Smooth muscle cell (in vitro differentiated cells): Measurements from ENCODE around the gene DOCK2. TPM values are rescaled to one million over a fixed set of nuclear protein-coding genes. Genes with fewer than 3 reads are reported as not detected.
A peak's percentile ranks its signal among the peaks of the same experiment; 100 is the strongest.
"Not testable (repeated sequence)": the region's sequence is repeated elsewhere in the genome, so short reads cannot be mapped to it uniquely, and the experiment has no call there.

Experiments used
- DNase-seq: peaks from one replicate; lab custom pipeline; 2025; ENCODE audit not compliant: unreplicated experiment; lab: John Stamatoyannopoulos, UW
- H2AFZ ChIP-seq: fragments of 200-600 bp; sonication (generic); 2 replicates; pipeline ENCODE4 v1.6.0; 2016; ENCODE audit warnings: antibody characterized with exemption, low read depth, mild to moderate bottlenecking
- H3F3A ChIP-seq: fragments of 200-600 bp; sonication (generic); 2 replicates; pipeline ENCODE4 v1.6.0; 2017; ENCODE audit warnings: antibody characterized with exemption, low read depth
- H3K27ac ChIP-seq: fragments of 200-600 bp; sonication (generic); 2 replicates; pipeline ENCODE4 v1.5.1; 2016; ENCODE audit warnings: low read depth, mild to moderate bottlenecking
- H3K27me3 ChIP-seq: fragments of 200-600 bp; sonication (generic); 2 replicates; pipeline ENCODE4 v1.6.1; 2016; ENCODE audit warnings: low read depth, mild to moderate bottlenecking
- H3K36me3 ChIP-seq: fragments of 200-600 bp; sonication (generic); 2 replicates; pipeline ENCODE4 v1.5.1; 2016; ENCODE audit warnings: low read depth
- H3K4me1 ChIP-seq: fragments of 200-600 bp; sonication (generic); 2 replicates; pipeline ENCODE4 v1.5.1; 2016; ENCODE audit warnings: low read depth
- H3K4me2 ChIP-seq: fragments of 200-600 bp; sonication (generic); 2 replicates; pipeline ENCODE4 v1.6.0; 2016; ENCODE audit warnings: mild to moderate bottlenecking
- H3K4me3 ChIP-seq: fragments of 200-600 bp; sonication (generic); 2 replicates; pipeline ENCODE4 v1.5.1; 2016; ENCODE audit warnings: mild to moderate bottlenecking
- H3K79me2 ChIP-seq: fragments of 200-600 bp; sonication (generic); 2 replicates; pipeline ENCODE4 v1.6.0; 2016; ENCODE audit warnings: low read depth, mild to moderate bottlenecking
- H3K9ac ChIP-seq: fragments of 200-600 bp; sonication (generic); 2 replicates; pipeline ENCODE4 v1.6.0; 2016; ENCODE audit warnings: low read depth
- H3K9me3 ChIP-seq: fragments of 200-600 bp; sonication (generic); replicated peaks from 2 replicates; pipeline ENCODE4 v1.5.1; 2016; ENCODE audit warnings: low read depth
- H4K20me1 ChIP-seq: fragments of 200-600 bp; sonication (generic); 2 replicates; pipeline ENCODE4 v1.6.0; 2016; ENCODE audit warnings: low read depth
- whole genome bisulfite sequencing: methylation state at CpG from one replicate; pipeline ENCODE4 v1.1.7; 2016; ENCODE audit warnings: low lambda C conversion rate; 5-methylcytosine and 5-hydroxymethylcytosine counted together
- polyA plus RNA-seq: library from polyadenylated mRNA; unstranded; fragments of >200 nt; fragmentation: Nextera tagmentation; extraction: Ambion mirVana; gene quantifications from 2 replicates; pipeline ENCODE4 v1.2.1, GENCODE V29; 2016
- total RNA-seq: library from RNA; depleted of rRNA; stranded (reverse); fragments of >200 nt; gene quantifications from 2 replicates; pipeline ENCODE4 v1.2.3, GENCODE V29; 2014
- TF ChIP-seq, protein P1 (sequence below): fragments of 200-600 bp; sonication (generic); IDR thresholded peaks from 2 replicates; pipeline ENCODE4 v1.5.1; 2017; ENCODE audit warnings: borderline replicate concordance, mild to moderate bottlenecking, antibody characterized with exemption; ENCODE audit not compliant: insufficient read depth, poor library complexity, severe bottlenecking

DOCK2 gene
- total and polyA plus RNA-seq, 2 experiments from 2014 or later: 0.73 to 3.0 TPM

DNA sequence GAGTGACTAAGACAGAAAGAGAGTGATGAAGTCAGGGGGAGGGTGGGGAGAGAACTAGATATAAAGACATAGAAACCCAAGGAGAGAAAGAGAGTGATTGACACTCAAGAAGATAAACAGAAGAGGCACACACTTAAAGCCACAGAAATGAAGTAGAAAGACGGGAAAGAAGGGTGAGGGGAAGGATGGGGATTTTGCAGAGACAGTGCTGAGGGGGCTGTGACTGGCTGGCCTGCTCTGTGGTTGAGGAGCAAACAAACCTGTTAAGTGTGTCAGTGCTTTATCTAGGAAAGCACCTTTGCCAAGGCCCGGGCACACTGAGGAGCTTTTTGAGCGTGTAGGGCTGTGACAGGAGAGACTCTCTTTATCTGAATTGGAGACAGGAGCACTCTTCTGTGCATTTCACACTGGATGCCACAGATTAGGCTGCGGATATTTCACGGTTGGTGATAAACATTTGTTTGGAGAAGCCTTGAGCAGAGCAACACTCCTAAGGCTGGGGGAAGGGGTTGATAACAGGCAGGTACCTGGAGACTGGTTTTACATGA, 109.1 kb downstream of the DOCK2 start:
- 48% methylated on average over 5 of the region's 5 CpGs for WGBS
- H2AFZ ChIP-seq: no peak overlapping the region
- peak overlapping the region; percentile 47 for H3K4me2 ChIP-seq
- peak overlapping the region; percentile 74 for H3K27ac ChIP-seq
- H3K9ac ChIP-seq: peak overlapping the region; percentile 52
- H3K27me3 ChIP-seq: peaks cover 4% of the 10 kb centered on the region
- DNase-seq: no peak
- H3K79me2 ChIP-seq: no peaks in the 10 kb centered on the region
- H3K9me3 ChIP-seq: no peaks in the 10 kb centered on the region
- H3K4me1 ChIP-seq: no peaks in the 10 kb centered on the region
- no peaks in the 10 kb centered on the region for H4K20me1 ChIP-seq
- H3K4me3 ChIP-seq: no peak overlapping the region
- TF ChIP-seq, protein P1, sequence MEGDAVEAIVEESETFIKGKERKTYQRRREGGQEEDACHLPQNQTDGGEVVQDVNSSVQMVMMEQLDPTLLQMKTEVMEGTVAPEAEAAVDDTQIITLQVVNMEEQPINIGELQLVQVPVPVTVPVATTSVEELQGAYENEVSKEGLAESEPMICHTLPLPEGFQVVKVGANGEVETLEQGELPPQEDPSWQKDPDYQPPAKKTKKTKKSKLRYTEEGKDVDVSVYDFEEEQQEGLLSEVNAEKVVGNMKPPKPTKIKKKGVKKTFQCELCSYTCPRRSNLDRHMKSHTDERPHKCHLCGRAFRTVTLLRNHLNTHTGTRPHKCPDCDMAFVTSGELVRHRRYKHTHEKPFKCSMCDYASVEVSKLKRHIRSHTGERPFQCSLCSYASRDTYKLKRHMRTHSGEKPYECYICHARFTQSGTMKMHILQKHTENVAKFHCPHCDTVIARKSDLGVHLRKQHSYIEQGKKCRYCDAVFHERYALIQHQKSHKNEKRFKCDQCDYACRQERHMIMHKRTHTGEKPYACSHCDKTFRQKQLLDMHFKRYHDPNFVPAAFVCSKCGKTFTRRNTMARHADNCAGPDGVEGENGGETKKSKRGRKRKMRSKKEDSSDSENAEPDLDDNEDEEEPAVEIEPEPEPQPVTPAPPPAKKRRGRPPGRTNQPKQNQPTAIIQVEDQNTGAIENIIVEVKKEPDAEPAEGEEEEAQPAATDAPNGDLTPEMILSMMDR: no peak
- H3K36me3 ChIP-seq: no peaks in the 10 kb centered on the region
- H3F3A ChIP-seq: peaks cover 5% of the 10 kb centered on the region

- 94% methylated on average over 3 of the region's 3 CpGs for WGBS
- Histone ChIP-seq H3K9me3 (no peaks in the 10 kb centered on the region), H3K4me3 (no peak overlapping the region), H3F3A (peaks cover 5% of the 10 kb centered on the region), H3K79me2 (no peaks in the 10 kb centered on the region), H2AFZ (no peak overlapping the region), H3K27me3 (peaks cover 4% of the 10 kb centered on the region), H3K36me3 (no peaks in the 10 kb centered on the region), H4K20me1 (no peaks in the 10 kb centered on the region), H3K9ac (no peak overlapping the region), H3K4me2 (no peak overlapping the region), H3K4me1 (no peaks in the 10 kb centered on the region), H3K27ac (no peak overlapping the region)
- no peak for DNase-seq
- TF ChIP-seq, protein P1: no peak
Observed at GRCh38 chr5:169748174-169748573, 111.1 kb downstream of the DOCK2 start.

- Histone ChIP-seq H3K36me3 (no peaks in the 10 kb centered on the region), H3F3A (peaks cover 5% of the 10 kb centered on the region), H4K20me1 (no peaks in the 10 kb centered on the region), H3K27me3 (peaks cover 4% of the 10 kb centered on the region), H3K4me1 (peaks cover 3% of the 10 kb centered on the region), H3K27ac (no peak overlapping the region), H3K4me3 (no peak overlapping the region), H3K9ac (no peak overlapping the region), H3K9me3 (no peaks in the 10 kb centered on the region), H3K4me2 (no peak overlapping the region), H3K79me2 (no peaks in the 10 kb centered on the region), H2AFZ (no peak overlapping the region)
- TF ChIP-seq, protein P1: no peak
- 79% methylated on average over 3 of the region's 3 CpGs for WGBS
- no peak for DNase-seq
Observed at GRCh38 chr5:169749295-169749694, 112.2 kb downstream of the DOCK2 start.

GRCh38 chr5:169751490-169751889, 114.4 kb downstream of the DOCK2 start:
- Histone ChIP-seq H3K9me3 (no peaks in the 10 kb centered on the region), H3K36me3 (no peaks in the 10 kb centered on the region), H3K27ac (no peak overlapping the region), H4K20me1 (no peaks in the 10 kb centered on the region), H3K4me1 (peaks cover 3% of the 10 kb centered on the region), H3K4me2 (no peak overlapping the region), H3K9ac (no peak overlapping the region), H3K27me3 (peaks cover 4% of the 10 kb centered on the region), H3F3A (no peaks in the 10 kb centered on the region), H2AFZ (no peak overlapping the region), H3K4me3 (no peak overlapping the region), H3K79me2 (no peaks in the 10 kb centered on the region)
- TF ChIP-seq, protein P1: no peak
- 74% methylated on average over 4 of the region's 4 CpGs for WGBS
- no peak for DNase-seq

GRCh38 chr5:169752566-169752965, 115.5 kb downstream of the DOCK2 start:
- 54% methylated on average over 10 of the region's 10 CpGs for WGBS
- not testable (repeated sequence) for H4K20me1 ChIP-seq, H3K79me2 ChIP-seq, H3K4me3 ChIP-seq, H3K4me1 ChIP-seq, H3K9me3 ChIP-seq, DNase-seq, H3K36me3 ChIP-seq, H3K4me2 ChIP-seq, H3K27ac ChIP-seq, H2AFZ ChIP-seq, H3K27me3 ChIP-seq, H3K9ac ChIP-seq, H3F3A ChIP-seq
